Measurements from ENCODE around the gene PCDHGC3. TPM values are rescaled to one million over a fixed set of nuclear protein-coding genes. Genes with fewer than 3 reads are reported as not detected.
A peak's percentile ranks its signal among the peaks of the same experiment; 100 is the strongest.

Gene PCDHGC3
- total and polyA plus RNA-seq, 9 of the 15 experiments (the other 6 are each of a cell fraction or from before 2014, with no cell fraction given), result 0.07 TPM; not detected in 8

GRCh38 chr5:141521244-141521781 is 45.5 kb downstream of the PCDHGC3 start (continued):
- TF ChIP-seq TEAD4 (IDR thresholded peaks at IDR 0.05; ENCODE audit: low read length) (0 out of 2 replicates have a peak, but pooled peaks have one; percentile 30), TEAD4 (CRISPR knock-in tag; IDR thresholded peaks at IDR 0.05; ENCODE audit: borderline replicate concordance) (no peak), REST (IDR thresholded peaks at IDR 0.05; ENCODE audit: borderline replicate concordance) (peak; percentile 3; the same call in 1 of the 2 replicates), REST (CRISPR knock-in tag; IDR thresholded peaks at IDR 0.05; ENCODE audit: low read depth) (no peak), MEF2D (tag; conservative IDR thresholded peaks at IDR 0.05; ENCODE audit: low read depth) (peak; percentile 98), SUPT5H (IDR thresholded peaks at IDR 0.05) (no peak), FOXA3 (CRISPR knock-in tag; conservative IDR thresholded peaks at IDR 0.05 in 1 of 2, IDR thresholded peaks at IDR 0.05 in 1 of 2) (peak; percentile 50 to 72; a peak in 3 of 4 replicates), ATF6 (CRISPR knock-in tag; IDR thresholded peaks at IDR 0.05) (no peak), CEBPG (CRISPR knock-in tag; IDR thresholded peaks at IDR 0.05) (peak; percentile 78), CEBPG (tag; conservative IDR thresholded peaks at IDR 0.05 in 1 of 2, IDR thresholded peaks at IDR 0.05 in 1 of 2) (peak; percentile 56 to 86; a peak in 3 of 4 replicates), SMARCA4 (IDR thresholded peaks at IDR 0.05) (peak; percentile 90), HSF4 (CRISPR knock-in tag; IDR thresholded peaks at IDR 0.05; ENCODE audit: borderline replicate concordance) (no peak), ZNF445 (CRISPR knock-in tag; IDR thresholded peaks at IDR 0.05; ENCODE audit: low read depth) (no peak), MLLT1 (IDR thresholded peaks at IDR 0.05) (peak in 1 of 2 experiments; percentile 71; a peak in 1 of 4 replicates), EHMT2 (IDR thresholded peaks at IDR 0.05) (0 out of 2 replicates have a peak, but pooled peaks have one; percentile 12), ZNF75A (CRISPR knock-in tag; IDR thresholded peaks at IDR 0.05) (0 out of 2 replicates have a peak, but pooled peaks have one; percentile 50), XRCC5 (IDR thresholded peaks at IDR 0.05; ENCODE audit: low read depth, low read length) (no peak)
